Hepatocyte (in vitro differentiated cells): ENCODE data around the gene COL2A1. TPM values are rescaled to one million over a fixed set of nuclear protein-coding genes. Genes with fewer than 3 reads are reported as not detected.

Experiments
- DNase-seq: peaks from one replicate; pipeline ENCODE4 v3.0.0-alpha.2; 2016; ENCODE audit warnings: low spot score
- H2AFZ ChIP-seq: fragments of 200-600 bp; sonication (generic); 2 replicates; pipeline ENCODE4 v1.6.0; 2016; ENCODE audit warnings: antibody characterized with exemption, mild to moderate bottlenecking
- H3K27ac ChIP-seq: fragments of 200-600 bp; sonication (generic); 2 replicates; pipeline ENCODE4 v1.5.1; 2016; ENCODE audit warnings: mild to moderate bottlenecking
- H3K27me3 ChIP-seq: fragments of 200-600 bp; sonication (generic); 2 replicates; pipeline ENCODE4 v1.6.1; 2016
- H3K36me3 ChIP-seq: fragments of 200-600 bp; sonication (generic); replicated peaks from 2 replicates; pipeline ENCODE4 v1.5.1; 2016; ENCODE audit warnings: low read depth; ENCODE audit not compliant: insufficient read depth
- H3K4me1 ChIP-seq: fragments of 200-600 bp; sonication (generic); 2 replicates; pipeline ENCODE4 v1.5.1; 2016; ENCODE audit warnings: mild to moderate bottlenecking, moderate library complexity; ENCODE audit not compliant: insufficient read depth
- H3K4me2 ChIP-seq: fragments of 200-600 bp; sonication (generic); 2 replicates; pipeline ENCODE4 v1.6.0; 2016
- H3K4me3 ChIP-seq: fragments of 200-600 bp; sonication (generic); 2 replicates; pipeline ENCODE4 v1.5.1; 2016; ENCODE audit warnings: mild to moderate bottlenecking
- H3K79me2 ChIP-seq: fragments of 200-600 bp; sonication (generic); 2 replicates; pipeline ENCODE4 v1.6.0; 2017; ENCODE audit warnings: mild to moderate bottlenecking
- H3K9me2 ChIP-seq: fragments of 200-600 bp; sonication (generic); replicated peaks from 2 replicates; pipeline ENCODE4 v1.6.0; 2017; ENCODE audit warnings: mild to moderate bottlenecking; ENCODE audit not compliant: insufficient read depth
- H3K9me3 ChIP-seq: fragments of 200-600 bp; sonication (generic); 2 replicates; pipeline ENCODE4 v1.5.1; 2016; ENCODE audit warnings: low read depth, mild to moderate bottlenecking
- H4K20me1 ChIP-seq: fragments of 200-600 bp; sonication (generic); 2 replicates; pipeline ENCODE4 v1.6.0; 2016; ENCODE audit warnings: mild to moderate bottlenecking; ENCODE audit not compliant: insufficient read depth, poor library complexity, severe bottlenecking
- EZH2 ChIP-seq: fragments of 200-600 bp; sonication (generic); IDR thresholded peaks from 2 replicates; pipeline ENCODE4 v1.6.1; 2016; ENCODE audit warnings: antibody characterized with exemption, mild to moderate bottlenecking, borderline replicate concordance
- EZH2phosphoT487 ChIP-seq: fragments of 200-600 bp; sonication (generic); IDR thresholded peaks from one replicate; pipeline ENCODE4 v1.6.1; 2018; ENCODE audit warnings: antibody characterized with exemption, mild to moderate bottlenecking, low read depth, moderate library complexity; ENCODE audit not compliant: unreplicated experiment, severe bottlenecking
- WGBS: methylation state at CpG from one replicate; pipeline ENCODE4 v1.1.6; 2016; ENCODE audit warnings: low lambda C conversion rate; ENCODE audit errors: missing lambda C conversion rate; 5-methylcytosine and 5-hydroxymethylcytosine counted together
- polyA plus RNA-seq: library from polyadenylated mRNA; unstranded; fragments of >200 nt; fragmentation: Nextera tagmentation; extraction: Ambion mirVana; gene quantifications from 2 replicates; pipeline ENCODE4 v1.2.1, GENCODE V29; 2016
- total RNA-seq: library from RNA; depleted of rRNA; stranded (reverse); fragments of >200 nt; gene quantifications from 2 replicates; pipeline ENCODE4 v1.2.3, GENCODE V29; 2014
- TF ChIP-seq, protein P1 (sequence below): fragments of 200-600 bp; sonication (generic); IDR thresholded peaks from 2 replicates; pipeline ENCODE4 v1.5.1; 2016; ENCODE audit warnings: antibody characterized with exemption, mild to moderate bottlenecking; ENCODE audit not compliant: poor library complexity

Gene COL2A1
- total and polyA plus RNA-seq, 2 experiments from 2014 or later, result 52.5 to 57.9 TPM

DNA sequence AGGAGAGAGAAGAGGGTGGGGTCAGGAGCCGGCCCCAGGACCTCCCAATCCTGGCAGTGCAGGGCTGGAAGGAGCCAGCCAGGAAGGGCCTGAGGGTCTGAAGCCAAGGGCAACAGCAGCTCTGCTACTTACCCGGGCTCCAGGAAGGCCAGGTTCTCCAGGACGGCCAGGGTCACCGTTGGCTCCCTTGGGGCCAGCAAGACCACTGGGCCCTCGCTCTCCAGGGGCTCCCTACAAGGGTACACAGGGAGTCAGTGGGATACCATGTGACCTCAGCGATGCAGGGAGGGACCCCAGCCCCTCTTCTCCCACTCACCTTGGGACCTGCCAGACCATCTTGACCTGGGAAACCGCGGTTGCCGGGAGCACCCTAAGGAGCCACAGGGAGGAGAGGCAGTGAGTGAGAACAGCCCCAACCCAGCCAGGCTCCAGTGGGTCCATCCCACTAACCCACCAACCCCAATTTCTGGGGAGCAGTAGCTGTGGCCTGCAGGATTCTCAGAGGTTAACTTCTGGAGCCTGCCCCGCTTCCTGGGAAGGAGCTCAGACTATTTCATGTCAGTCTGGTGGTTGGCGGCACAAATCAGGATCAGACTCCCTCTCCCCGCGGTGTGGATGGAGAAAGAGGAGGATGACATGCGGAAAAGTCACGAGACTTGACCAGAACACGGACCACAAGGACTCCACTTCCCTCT, 18.5 kb downstream of the COL2A1 start:
- Histone ChIP-seq H3K4me1 (peaks cover 10% of the 10 kb centered on the region), H3K4me2 (no peak overlapping the region), H3K4me3 (no peak overlapping the region), H2AFZ (no peak overlapping the region), H3K27ac (no peak overlapping the region), H4K20me1 (no peaks in the 10 kb centered on the region), H3K9me3 (no peaks in the 10 kb centered on the region), H3K9me2 (no peaks in the 10 kb centered on the region), H3K79me2 (no peaks in the 10 kb centered on the region), H3K27me3 (no peaks in the 10 kb centered on the region), H3K36me3 (no peaks in the 10 kb centered on the region)
- TF ChIP-seq EZH2 (no peak), EZH2phosphoT487 (no peak)
- TF ChIP-seq, protein P1, sequence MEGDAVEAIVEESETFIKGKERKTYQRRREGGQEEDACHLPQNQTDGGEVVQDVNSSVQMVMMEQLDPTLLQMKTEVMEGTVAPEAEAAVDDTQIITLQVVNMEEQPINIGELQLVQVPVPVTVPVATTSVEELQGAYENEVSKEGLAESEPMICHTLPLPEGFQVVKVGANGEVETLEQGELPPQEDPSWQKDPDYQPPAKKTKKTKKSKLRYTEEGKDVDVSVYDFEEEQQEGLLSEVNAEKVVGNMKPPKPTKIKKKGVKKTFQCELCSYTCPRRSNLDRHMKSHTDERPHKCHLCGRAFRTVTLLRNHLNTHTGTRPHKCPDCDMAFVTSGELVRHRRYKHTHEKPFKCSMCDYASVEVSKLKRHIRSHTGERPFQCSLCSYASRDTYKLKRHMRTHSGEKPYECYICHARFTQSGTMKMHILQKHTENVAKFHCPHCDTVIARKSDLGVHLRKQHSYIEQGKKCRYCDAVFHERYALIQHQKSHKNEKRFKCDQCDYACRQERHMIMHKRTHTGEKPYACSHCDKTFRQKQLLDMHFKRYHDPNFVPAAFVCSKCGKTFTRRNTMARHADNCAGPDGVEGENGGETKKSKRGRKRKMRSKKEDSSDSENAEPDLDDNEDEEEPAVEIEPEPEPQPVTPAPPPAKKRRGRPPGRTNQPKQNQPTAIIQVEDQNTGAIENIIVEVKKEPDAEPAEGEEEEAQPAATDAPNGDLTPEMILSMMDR, result no peak
- no peak for DNase-seq
- WGBS, result 94% methylated on average over 15 of the region's 16 CpGs

DNA sequence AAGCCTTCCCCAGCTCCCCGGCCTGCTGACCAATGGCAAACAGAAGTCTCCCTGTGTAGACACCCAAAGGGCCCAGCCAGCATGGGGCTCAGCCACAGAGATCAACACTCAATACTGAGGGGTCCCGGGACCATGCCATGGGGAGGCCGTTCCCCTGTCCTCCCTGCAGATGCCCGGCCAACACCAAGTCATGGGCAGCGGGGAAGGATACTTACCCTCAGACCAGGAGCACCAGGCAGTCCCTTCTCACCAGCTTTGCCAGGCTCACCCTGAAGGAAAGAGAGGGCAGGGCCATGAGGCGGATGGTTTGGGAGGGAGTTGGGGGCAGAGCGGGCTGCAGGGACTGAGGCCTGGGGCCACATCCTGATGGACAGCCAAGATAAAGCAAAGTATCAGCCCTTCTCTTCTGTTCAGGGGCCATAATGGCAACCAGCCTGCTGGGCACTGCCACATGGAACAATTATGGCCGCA, 19.9 kb downstream of the COL2A1 start:
- Histone ChIP-seq H3K9me3 (no peaks in the 10 kb centered on the region), H3K4me1 (peaks cover 10% of the 10 kb centered on the region), H3K4me2 (no peak overlapping the region), H3K27me3 (no peaks in the 10 kb centered on the region), H3K4me3 (no peak overlapping the region), H3K79me2 (no peaks in the 10 kb centered on the region), H4K20me1 (no peaks in the 10 kb centered on the region), H2AFZ (no peak overlapping the region), H3K36me3 (no peaks in the 10 kb centered on the region), H3K27ac (no peak overlapping the region), H3K9me2 (no peaks in the 10 kb centered on the region)
- 97% methylated on average over 8 of the region's 8 CpGs for WGBS
- TF ChIP-seq EZH2 (no peak), EZH2phosphoT487 (no peak)
- TF ChIP-seq, protein P1, result no peak
- DNase-seq, result no peak

DNA sequence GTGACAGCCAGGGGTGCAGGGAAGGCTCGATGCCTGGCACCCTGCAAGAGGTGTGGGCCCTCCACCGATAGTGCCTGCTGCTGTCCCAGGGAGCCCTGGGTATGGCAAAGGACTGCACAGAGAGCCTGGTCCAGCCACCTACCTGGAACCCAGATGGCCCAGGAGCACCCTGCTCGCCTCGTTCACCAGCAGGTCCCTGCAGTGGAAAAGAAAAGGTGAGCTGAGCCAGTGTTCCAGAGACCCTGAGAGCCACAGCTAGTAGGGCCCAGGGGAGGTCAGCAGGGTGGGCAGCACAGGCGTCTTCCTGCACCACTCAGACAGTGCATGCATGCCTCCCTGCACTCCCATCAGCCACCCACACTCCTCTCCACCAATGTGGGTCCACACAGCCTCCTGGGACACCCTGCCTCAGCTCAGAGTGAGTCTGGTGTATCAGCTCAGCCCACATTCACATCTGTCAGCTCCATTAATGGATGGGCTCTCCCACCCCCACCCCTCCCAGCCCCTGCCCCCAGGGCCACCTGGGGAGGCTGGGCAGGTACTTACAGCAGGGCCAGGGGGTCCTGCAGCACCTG, 20.6 kb downstream of the COL2A1 start:
- Histone ChIP-seq H3K36me3 (no peaks in the 10 kb centered on the region), H4K20me1 (no peaks in the 10 kb centered on the region), H3K4me3 (no peak overlapping the region), H3K9me2 (no peaks in the 10 kb centered on the region), H3K9me3 (no peaks in the 10 kb centered on the region), H3K79me2 (no peaks in the 10 kb centered on the region), H3K4me1 (peaks cover 10% of the 10 kb centered on the region), H3K4me2 (no peak overlapping the region), H3K27me3 (no peaks in the 10 kb centered on the region), H2AFZ (no peak overlapping the region), H3K27ac (no peak overlapping the region)
- no peak for DNase-seq
- 95% methylated on average over 5 of the region's 5 CpGs for WGBS
- TF ChIP-seq EZH2 (no peak), EZH2phosphoT487 (no peak)
- TF ChIP-seq, protein P1, result no peak
